Testis (tissue), 3 donors: ENCODE data around the gene TNP2. TPM values are rescaled to one million over a fixed set of nuclear protein-coding genes. Genes with fewer than 3 reads are reported as not detected.
"Not testable (repeated sequence)": the region's sequence is repeated elsewhere in the genome, so short reads cannot be mapped to it uniquely, and the experiment has no call there.

ENCODE experiments used
- DNase-seq: peaks from one replicate; pipeline ENCODE4 v3.0.0-alpha.2; 2019
- H3K27ac ChIP-seq, 2 donors: fragments of 200-600 bp; sonication (generic); one replicate each; pipeline ENCODE4 v1.5.1; 2019
- H3K27me3 ChIP-seq: fragments of 200-600 bp; sonication (generic); one replicate; pipeline ENCODE4 v1.5.1; 2019
- H3K36me3 ChIP-seq: fragments of 200-600 bp; sonication (generic); one replicate; pipeline ENCODE4 v1.5.1; 2017; ENCODE audit warnings: low read depth; ENCODE audit errors: missing control alignments
- H3K4me1 ChIP-seq: fragments of 200-600 bp; sonication (generic); one replicate; pipeline ENCODE4 v1.5.1; 2019
- H3K4me3 ChIP-seq, 2 donors: fragments of 200-600 bp; sonication (generic); one replicate each; pipeline ENCODE4 v1.5.1; 2017 to 2019
- H3K9me3 ChIP-seq: fragments of 200-600 bp; sonication (generic); one replicate; pipeline ENCODE4 v1.5.1; 2017
- POLR2A ChIP-seq: fragments of 450-650 bp; IDR thresholded peaks from one replicate; pipeline ENCODE4 v1.6.1; 2017; ENCODE audit warnings: antibody characterized with exemption, mild to moderate bottlenecking, moderate library complexity
- WGBS, 2 donors: methylation state at CpG; one replicate each; pipeline ENCODE4 v1.1.5; 2018; 5-methylcytosine and 5-hydroxymethylcytosine counted together
- intact Hi-C: fragments of 100-400 bp; cut with DNase I; formaldehyde crosslinking; loops from one replicate; pipeline ENCODE4 v1.15.1; 2023; ENCODE audit warnings: low total_unique reads
- polyA plus RNA-seq: library from polyadenylated mRNA; stranded (reverse); fragments of 350-450 nt; fragmentation: Illumina TruSeq; extraction: RNeasy Lipid Tissue Mini Kit (QIAGEN cat#74804); gene quantifications from one replicate; pipeline ENCODE4 v1.2.3, GENCODE V29; 2014; ENCODE audit warnings: low read depth, low replicate concordance; ENCODE audit not compliant: insufficient read depth
- total RNA-seq, 2 donors: library from RNA; depleted of rRNA; stranded (reverse); fragments of >200 nt; gene quantifications; one replicate each; pipeline ENCODE4 v1.2.3, GENCODE V29; 2016
- TF ChIP-seq, protein P1 (sequence below), 3 experiments: fragments of 450-650 bp in 2 of 3; fragments of 200-600 bp in 1 of 3; sonication (generic) in 1 of 3; IDR thresholded peaks; one replicate each; pipeline ENCODE4 v1.5.1; 2016 to 2019; ENCODE audit warnings: antibody characterized with exemption in 3 of 3, mild to moderate bottlenecking in 2 of 3, moderate library complexity in 1 of 3

The TNP2 gene
- total and polyA plus RNA-seq, 3 donors from 2014 or later = 10.2 to 38.4 (median 29.8) TPM

GRCh38 chr16:11301645-11302501 lies 32.7 kb upstream of the TNP2 start:
- 57 to 61% methylated on average over 4 of the region's 4 CpGs for WGBS, 2 donors
- DNase-seq = no peak
- intact Hi-C loops = no loop called here
- H3K4me1 ChIP-seq = peaks cover 14% of the 10 kb centered on the region
- no peaks in the 10 kb centered on the region for H3K9me3 ChIP-seq
- H3K27me3 ChIP-seq = no peaks in the 10 kb centered on the region
- H3K27ac ChIP-seq = peak overlapping the region in 1 of 2 donors; percentile 30
- H3K36me3 ChIP-seq = no peaks in the 10 kb centered on the region
- H3K4me3 ChIP-seq = no peak overlapping the region
- TF ChIP-seq, protein P1, sequence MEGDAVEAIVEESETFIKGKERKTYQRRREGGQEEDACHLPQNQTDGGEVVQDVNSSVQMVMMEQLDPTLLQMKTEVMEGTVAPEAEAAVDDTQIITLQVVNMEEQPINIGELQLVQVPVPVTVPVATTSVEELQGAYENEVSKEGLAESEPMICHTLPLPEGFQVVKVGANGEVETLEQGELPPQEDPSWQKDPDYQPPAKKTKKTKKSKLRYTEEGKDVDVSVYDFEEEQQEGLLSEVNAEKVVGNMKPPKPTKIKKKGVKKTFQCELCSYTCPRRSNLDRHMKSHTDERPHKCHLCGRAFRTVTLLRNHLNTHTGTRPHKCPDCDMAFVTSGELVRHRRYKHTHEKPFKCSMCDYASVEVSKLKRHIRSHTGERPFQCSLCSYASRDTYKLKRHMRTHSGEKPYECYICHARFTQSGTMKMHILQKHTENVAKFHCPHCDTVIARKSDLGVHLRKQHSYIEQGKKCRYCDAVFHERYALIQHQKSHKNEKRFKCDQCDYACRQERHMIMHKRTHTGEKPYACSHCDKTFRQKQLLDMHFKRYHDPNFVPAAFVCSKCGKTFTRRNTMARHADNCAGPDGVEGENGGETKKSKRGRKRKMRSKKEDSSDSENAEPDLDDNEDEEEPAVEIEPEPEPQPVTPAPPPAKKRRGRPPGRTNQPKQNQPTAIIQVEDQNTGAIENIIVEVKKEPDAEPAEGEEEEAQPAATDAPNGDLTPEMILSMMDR (IDR thresholded peaks at IDR 0.05) = no peak
- TF ChIP-seq POLR2A = no peak

DNA sequence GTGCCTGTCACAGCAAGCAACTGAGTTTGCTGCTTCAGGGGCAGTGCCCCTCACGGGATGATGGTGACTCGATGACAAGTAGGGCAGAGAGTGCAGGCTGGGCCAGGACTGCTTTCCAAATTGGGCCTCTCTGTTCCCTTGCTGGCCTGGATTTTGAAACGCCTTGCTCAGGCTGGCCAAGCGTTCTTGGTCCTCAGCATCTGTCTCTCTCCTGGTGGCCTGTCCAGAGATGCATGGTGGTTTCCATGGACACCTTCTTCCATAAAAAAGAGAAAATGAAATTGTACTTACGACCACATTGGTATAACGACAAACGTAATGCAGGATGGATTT lies 31.4 kb upstream of the TNP2 start:
- TF ChIP-seq POLR2A = no peak
- TF ChIP-seq, protein P1 (IDR thresholded peaks at IDR 0.05) = no peak
- no peaks in the 10 kb centered on the region for H3K9me3 ChIP-seq
- peaks cover 16% of the 10 kb centered on the region for H3K4me1 ChIP-seq
- no peak for DNase-seq
- intact Hi-C loops = no loop called here
- H3K27me3 ChIP-seq = no peaks in the 10 kb centered on the region
- no peak overlapping the region for H3K27ac ChIP-seq
- 79 to 87% methylated on average over 6 to 7 of the region's 7 CpGs for WGBS, 2 donors
- no peak overlapping the region for H3K4me3 ChIP-seq
- H3K36me3 ChIP-seq = no peaks in the 10 kb centered on the region

GRCh38 chr16:11299865-11300559 lies 30.9 kb upstream of the TNP2 start:
- intact Hi-C loops = no loop called here
- no peaks in the 10 kb centered on the region for H3K9me3 ChIP-seq
- H3K36me3 ChIP-seq = no peaks in the 10 kb centered on the region
- TF ChIP-seq POLR2A = no peak
- TF ChIP-seq, protein P1 (IDR thresholded peaks at IDR 0.05) = no peak
- peaks cover 16% of the 10 kb centered on the region for H3K4me1 ChIP-seq
- DNase-seq = no peak
- no peak overlapping the region for H3K4me3 ChIP-seq
- H3K27ac ChIP-seq = no peak overlapping the region
- no peaks in the 10 kb centered on the region for H3K27me3 ChIP-seq
- WGBS, 2 donors = 91 to 93% methylated on average over 4 to 6 of the region's 6 CpGs

DNA sequence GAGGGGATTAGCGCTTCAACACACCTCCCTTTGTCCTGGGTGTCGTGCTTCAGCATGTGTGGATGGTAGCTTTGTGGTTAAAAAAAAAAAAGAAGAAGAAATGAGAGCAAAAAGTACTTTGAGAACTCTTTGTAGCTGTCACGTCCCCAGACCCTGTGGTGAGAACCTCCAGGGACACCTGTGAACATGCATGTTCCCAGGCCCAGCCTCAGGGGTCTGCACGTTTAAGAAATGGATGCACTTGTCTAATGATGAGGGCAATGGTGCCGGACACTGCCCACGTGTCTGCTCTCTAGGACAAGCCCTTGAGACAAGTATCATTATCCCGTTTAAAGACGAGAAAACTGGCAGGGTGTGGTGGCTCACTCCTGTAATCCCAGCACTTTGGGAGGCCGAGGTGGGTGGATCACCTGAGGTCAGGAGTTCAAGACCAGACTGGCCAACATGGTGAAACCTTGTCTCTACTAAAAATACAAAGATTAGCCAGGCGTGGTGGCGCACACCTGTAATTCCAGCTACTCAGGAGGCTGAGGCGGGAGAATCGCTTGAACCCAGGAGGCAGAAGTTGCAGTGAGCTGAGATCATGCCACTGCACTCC lies 29.9 kb upstream of the TNP2 start:
- H3K27ac ChIP-seq, H3K4me3 ChIP-seq, intact Hi-C loops, DNase-seq, H3K9me3 ChIP-seq, H3K36me3 ChIP-seq, H3K27me3 ChIP-seq: not testable (repeated sequence)
- 81 to 83% methylated on average over 13 of the region's 13 CpGs for WGBS, 2 donors
- H3K4me1 ChIP-seq = peaks cover 16% of the 10 kb centered on the region

DNA sequence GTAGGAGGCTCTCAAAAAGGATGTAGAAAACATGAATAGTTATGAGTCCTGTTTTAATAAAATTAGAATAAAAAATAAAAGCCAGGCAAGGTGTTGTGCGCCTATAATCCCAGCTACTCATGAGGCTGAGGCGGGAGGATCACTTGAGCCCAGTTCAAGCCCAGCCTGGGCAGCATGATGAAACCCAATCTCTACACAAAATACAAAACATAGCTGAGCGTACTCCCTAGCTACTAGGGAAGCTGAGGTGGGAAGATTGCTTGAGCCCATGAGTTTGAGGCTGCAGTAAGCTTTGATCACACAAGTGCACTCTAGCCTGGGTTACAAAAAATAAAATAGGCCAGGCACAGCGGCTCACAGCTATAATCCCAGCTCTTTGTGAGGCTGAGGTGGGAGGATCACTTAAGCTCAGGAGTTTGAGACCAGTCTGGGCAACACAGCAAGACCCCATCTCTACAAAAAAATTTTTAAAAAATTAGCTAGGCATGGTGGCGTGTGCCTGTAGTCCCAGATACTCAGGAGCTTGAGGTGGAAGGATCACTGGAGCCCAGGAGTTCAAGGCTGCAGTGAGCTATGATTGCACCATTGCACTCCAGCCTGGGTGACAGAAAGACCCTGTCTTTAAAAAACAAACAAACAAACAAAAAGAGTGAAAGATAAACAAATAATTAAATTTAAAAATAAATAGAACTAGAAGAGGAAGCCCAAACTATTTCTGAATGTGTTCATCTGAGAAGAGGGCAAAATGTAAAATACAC lies 29.2 kb upstream of the TNP2 start:
- no peak for DNase-seq
- 74 to 87% methylated on average over 5 of the region's 5 CpGs for WGBS, 2 donors
- H3K4me3 ChIP-seq = no peak overlapping the region
- intact Hi-C loops = no loop called here
- no peak for TF ChIP-seq POLR2A
- TF ChIP-seq, protein P1 (IDR thresholded peaks at IDR 0.05) = no peak
- H3K4me1 ChIP-seq = peaks cover 16% of the 10 kb centered on the region
- H3K27me3 ChIP-seq = no peaks in the 10 kb centered on the region
- H3K27ac ChIP-seq = no peak overlapping the region
- H3K9me3 ChIP-seq = no peaks in the 10 kb centered on the region
- no peaks in the 10 kb centered on the region for H3K36me3 ChIP-seq
